NCI-H2196 (cell line): ENCODE results near the gene TOR1AIP2.
A peak's percentile ranks its signal among the peaks of the same experiment; 100 is the strongest.

Source experiments
- DNase-seq: peaks from one replicate; lab custom pipeline; 2025; ENCODE audit not compliant: unreplicated experiment; lab: John Stamatoyannopoulos, UW

The TOR1AIP2 gene

GRCh38 chr1:179877586-179878265, at the start of gene TOR1AIP2:
TOR1AIP2 (minus strand) TSS chr1:179877803; CDS start chr1:179852665, 25,138 bp downstream.
- peak; percentile 91 for DNase-seq

- no peak for DNase-seq
Measured at GRCh38 chr1:179926850-179927205, 49.2 kb upstream of the TOR1AIP2 start.

DNA sequence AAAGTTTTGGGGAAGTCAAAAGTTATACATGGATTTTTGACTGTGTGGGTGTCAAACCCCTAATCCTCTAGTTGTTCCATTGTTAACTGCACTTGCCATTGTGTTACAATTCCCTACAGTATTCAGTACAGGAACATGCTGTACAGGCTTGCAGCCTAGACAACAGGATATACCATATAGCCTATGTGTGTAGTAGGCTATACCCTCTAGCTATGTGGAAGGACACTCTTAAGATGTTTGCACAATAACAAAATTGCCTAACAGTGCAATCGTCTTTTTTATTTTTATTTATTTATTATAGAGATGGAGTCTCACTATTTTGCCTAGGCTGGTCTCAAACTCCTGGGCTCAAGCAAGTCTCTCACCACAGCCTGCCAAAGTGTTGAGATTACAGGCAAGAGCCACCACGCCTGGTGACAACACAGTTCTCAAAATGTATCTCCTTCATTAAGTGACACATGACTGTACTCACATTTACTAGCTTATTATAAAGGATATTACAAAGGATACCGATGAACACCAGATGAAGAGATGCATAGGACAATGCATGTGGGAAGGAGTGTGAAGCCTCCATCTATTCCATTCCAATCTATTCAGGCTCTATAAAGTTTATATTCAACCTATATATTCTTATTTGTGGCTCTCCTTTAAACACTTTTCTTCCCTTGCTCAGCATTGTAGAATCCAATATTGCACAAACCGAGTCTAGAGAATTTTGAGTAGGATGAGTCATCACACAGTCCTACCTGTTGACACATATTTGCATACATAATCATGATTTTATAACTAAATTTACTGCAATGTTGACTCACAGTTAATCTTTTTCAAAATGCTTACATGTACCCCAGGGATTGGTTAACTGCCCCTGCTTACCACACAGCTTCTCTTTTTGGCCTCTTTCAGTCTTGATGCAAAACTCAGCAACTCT, 48.6 kb upstream of the TOR1AIP2 start:
- DNase-seq: no peak

DNA sequence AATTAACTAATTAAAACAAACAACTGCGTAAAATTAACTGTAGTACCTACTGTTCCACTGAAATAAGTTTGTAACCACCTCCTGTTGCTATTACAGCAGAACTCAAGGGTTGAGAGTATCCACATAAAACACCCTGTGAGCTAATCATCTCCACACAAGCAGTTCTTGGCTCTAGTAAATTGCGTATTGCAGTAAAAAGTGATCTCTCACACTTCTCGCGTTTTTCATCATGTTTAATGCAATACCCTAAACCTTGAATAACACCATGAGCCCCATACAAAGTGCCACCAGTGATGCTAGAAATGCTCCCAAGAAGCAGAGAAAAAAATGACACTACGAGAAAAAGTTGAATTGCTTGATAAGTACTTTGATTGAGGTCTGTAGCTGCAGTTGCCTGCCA, 47.7 kb upstream of the TOR1AIP2 start:
- no peak for DNase-seq

DNA sequence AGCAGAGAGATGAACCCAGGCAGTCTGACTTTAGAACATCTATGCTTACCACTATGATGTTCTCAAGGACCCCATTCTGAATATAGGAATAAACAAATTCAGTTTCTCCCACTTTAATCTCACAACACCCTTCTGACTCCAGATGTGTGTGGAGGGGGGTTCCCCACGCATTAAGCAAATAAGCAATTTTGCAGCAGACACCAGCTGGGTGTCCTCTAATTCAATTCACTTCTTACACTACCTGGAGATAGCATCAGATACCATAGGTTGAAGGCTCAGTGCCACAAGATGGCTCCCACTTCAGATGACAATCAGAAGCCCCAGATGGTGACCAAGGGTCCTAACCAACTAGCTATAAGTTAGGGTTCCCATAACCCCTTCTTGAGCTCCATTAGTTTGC, 46.7 kb upstream of the TOR1AIP2 start:
- DNase-seq: no peak

DNA sequence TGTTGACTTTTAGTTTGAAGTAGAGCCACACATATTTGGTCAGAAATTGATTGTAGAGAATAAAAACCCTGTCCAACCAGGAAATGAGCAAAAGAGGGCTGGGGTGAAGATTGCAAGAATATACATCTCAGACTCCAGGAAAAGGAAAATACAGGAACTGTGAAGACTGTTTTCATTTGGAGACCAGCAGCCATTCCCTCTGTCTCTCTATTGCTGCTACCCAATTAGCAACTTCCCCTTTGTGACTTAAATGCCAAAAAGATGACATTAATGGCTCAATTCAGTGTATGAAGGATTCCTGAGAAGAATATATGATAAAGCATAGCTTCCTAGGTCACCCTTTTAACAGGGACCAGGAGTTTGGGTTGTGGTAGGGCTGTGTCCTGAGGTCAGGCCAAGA, 45.4 kb upstream of the TOR1AIP2 start:
- no peak for DNase-seq

DNA sequence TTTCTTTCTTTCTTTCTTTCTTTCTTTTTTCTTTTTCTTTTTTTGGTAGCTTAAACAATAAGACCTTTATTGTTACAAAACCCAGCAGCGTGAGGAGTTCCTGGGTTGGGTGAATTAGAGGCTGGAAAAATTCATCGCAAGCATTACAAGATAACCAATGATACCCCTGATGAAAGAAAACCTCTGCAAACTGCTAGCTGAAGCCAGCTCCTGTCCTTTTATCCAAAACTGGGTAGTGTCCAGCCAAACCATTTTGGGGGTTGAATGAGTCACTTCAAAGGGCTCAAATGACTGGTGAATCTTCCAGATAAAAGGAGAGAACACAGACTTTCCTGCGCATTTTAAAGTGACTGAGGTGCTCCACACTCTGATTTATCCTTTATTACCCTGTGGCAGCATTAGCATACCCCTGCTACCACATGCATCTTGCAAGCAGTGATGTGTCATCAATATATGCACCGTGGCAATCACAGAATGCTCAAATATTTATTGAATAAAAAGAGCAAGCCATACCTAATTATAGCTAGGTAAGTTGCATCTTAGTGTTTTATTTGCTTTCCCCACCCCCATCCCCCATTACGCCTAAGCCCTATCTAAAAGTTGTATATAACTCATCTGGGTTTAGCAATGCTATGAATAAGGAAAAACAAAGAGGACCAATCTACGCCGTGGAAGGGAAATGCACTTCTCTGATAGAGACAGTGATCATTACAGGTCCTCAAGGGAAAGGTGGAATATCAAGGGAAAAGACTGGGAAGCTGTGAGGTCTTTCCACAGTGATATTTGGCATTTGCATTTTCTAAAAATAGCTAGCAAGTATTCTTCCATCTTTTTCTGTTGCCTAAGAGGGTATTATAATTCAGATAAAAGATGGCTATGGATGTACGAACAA, 44.6 kb upstream of the TOR1AIP2 start:
- DNase-seq: no peak

DNA sequence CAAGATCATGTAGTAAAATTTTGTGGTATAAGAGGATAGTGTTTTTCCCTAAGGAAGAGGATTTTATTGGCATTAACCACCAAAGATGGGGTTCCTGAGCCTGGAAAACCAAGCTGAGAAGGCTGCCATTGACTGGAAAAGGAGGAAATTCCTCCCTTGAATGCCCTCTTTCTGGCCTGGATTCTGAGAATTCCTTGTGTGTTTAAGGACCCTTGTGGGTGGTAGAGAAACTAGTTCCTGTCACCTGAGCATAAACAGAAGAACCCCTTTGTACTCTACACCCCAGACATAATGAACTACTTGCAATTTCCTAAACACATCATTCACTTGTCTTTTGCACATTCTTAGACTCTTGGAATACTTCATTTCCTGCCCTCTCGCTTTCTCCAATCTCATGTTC, 43.9 kb upstream of the TOR1AIP2 start:
- DNase-seq: no peak

DNA sequence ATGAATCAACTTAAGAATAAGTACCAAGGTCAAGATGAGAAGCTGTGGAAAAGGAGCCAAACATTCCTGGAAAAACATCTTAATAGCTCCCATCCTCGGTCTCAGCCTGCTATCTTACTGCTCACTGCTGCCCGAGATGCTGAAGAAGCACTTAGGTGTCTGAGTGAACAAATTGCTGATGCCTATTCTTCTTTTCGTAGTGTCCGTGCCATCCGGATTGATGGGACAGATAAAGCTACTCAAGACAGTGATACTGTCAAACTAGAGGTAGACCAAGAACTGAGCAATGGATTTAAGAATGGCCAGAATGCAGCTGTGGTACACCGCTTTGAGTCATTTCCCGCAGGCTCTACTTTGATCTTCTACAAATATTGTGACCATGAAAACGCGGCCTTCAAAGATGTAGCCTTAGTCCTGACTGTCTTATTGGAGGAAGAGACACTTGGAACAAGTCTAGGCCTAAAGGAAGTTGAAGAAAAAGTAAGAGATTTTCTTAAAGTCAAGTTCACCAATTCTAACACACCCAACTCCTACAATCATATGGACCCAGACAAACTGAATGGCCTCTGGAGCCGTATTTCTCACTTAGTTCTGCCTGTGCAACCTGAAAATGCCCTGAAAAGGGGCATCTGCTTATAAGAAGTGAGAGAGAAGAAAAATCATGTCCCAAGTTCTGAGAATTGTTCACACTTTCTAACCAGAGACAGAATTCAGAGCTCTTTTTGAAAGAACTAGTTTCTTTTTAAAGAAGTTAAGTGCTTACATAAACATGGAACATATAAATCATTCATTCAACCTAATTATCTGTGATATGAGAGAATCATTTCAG, 40.2 kb upstream of the TOR1AIP2 start:
- no peak for DNase-seq

- no peak for DNase-seq
Measured at GRCh38 chr1:179911812-179912211, 34.2 kb upstream of the TOR1AIP2 start.

DNA sequence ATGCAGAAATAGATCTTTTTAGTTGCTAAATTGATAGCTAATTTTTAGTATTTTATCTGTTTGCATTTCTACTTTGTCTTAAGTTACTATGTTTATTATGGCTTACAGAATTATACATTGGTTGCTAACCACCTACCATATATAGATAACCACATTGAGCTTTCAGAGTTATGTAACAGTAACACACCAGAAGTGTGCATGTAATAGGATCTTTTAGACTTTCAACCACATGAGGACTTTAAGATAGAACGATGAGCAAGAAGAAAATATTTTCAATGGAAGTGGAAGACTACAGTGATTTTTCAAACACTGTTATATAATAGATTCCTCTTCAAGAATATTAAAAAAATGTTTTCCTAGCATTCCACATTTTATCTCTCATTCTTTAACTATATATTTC, 33.3 kb upstream of the TOR1AIP2 start:
- no peak for DNase-seq

DNA sequence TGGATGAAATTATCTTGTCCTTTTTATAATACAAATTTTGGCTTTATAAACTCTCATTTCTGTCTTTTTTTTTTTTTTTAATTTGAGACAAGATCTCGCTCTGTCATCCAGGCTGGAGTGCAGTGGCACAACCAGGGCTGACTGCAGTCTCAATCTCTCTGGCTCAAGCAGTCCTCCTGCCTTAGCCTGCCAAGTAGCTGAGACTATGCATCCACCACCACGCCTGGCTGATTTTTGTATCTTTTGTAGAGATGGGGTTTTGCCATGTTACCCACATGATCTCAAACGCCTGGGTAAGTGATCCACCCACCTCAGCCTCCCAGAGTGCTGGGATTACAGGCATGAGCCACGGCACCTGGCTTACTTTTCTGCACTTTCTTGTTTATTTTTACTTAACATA, 12.0 kb upstream of the TOR1AIP2 start:
- DNase-seq: no peak

DNA sequence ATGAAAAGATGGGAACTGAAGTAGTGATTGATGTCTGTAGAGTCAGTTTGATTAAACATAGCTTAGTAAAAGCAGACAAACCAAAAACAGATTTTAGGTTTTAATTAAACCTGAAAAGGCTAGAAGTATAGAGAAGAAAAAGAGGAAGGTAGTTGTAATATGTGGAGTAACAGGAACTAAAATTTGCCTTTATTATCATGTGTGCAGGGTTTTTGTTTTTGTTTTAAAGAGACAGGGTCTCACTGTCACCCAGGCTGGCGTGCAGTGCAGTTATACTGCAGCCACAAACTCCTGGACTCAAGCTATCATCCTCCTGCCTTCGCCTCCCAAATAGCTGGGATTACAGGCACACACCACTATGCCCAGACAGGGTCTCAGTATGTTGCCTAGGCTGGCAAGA, 10.5 kb upstream of the TOR1AIP2 start:
- no peak for DNase-seq

DNA sequence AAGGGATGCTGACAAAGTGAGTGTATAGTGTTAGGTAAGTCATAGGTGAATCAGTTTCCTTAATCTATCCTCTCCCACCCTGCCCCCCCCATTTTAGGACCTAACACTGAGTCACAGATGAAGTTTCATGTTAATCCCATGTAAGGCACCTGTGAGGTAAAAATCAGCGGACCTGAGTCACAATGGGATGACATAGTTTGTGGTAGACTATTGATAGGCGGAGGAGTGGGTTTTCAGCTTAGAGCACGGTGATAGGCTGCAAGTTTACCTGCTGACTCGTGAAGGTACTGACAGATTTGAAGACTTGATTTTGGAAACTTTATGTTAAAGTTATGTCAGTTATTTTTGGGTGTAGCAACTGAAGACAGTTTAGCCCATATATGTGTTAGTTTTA, 6.1 kb upstream of the TOR1AIP2 start:
- no peak for DNase-seq

DNA sequence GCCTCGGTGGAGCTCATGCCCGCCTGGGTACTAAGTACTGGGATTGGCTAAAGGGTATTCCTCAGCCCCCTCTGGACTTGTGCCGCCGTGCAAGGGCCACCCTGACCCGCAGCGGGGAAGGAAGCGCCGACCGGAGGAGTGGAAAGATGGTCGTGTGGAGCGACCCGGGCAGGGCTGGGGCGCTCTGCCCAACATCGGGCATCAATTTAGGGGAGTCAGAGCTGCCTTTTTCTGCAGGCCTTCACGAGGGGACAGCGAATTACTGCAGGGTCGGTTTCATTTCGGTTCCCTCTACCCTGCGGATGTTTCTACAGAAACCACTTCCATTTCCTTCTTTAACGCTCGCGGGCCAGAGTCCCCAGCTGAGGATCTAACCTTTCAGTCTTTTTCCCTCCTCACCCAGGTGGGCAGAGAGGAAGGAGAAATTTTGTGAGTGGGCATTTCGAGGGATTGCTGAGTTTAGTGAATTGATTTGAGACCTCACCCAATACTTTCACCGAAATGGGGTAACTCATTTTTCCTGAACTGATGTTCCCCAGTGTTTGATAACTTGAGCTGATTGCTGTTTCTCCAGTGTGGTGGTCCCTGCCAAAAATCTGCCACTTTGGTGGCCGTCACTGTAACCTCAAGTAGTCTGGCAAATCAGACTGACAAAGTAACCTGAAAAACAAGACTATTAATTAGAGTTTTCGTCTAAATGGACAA, 5.6 kb upstream of the TOR1AIP2 start:
- no peak for DNase-seq

DNA sequence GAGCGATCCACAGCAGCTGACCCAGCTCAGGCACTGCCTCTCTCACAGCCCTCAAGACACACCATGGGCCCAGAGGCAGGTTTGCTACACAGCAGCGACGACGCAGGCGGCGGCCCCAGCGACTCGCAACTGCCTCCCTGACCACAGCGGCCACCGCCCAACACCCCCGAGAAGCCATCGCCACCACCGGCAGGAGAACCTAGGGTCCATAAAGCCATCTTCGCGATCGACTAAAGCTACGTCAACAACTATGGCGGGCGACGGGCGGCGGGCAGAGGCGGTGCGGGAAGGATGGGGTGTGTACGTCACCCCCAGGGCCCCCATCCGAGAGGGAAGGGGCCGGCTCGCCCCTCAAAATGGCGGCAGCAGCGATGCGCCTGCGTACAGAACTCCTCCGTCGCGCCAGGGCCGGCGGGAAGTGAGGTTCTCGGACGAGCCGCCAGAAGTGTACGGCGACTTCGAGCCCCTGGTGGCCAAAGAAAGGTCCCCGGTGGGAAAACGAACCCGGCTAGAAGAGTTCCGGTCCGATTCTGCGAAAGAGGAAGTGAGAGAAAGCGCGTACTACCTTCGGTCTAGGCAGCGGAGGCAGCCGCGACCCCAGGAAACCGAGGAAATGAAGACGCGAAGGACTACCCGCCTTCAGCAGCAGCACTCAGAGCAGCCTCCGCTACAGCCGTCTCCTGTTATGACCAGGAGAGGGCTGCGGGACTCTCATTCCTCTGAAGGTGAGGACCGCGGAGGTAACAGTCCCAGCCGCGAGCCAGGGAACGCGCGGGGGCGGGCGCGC, 4.8 kb upstream of the TOR1AIP2 start, which contains the start of gene TOR1AIP1:
TOR1AIP1 (plus strand) TSS at position 33 of the 787 bp plus-strand sequence; CDS start at position 251, 218 bp downstream.
- peak; percentile 97 for DNase-seq

- DNase-seq: no peak
Measured at GRCh38 chr1:179881642-179882252, 4.1 kb upstream of the TOR1AIP2 start.

- no peak for DNase-seq
Measured at GRCh38 chr1:179879797-179880196, 2.2 kb upstream of the TOR1AIP2 start.

DNA sequence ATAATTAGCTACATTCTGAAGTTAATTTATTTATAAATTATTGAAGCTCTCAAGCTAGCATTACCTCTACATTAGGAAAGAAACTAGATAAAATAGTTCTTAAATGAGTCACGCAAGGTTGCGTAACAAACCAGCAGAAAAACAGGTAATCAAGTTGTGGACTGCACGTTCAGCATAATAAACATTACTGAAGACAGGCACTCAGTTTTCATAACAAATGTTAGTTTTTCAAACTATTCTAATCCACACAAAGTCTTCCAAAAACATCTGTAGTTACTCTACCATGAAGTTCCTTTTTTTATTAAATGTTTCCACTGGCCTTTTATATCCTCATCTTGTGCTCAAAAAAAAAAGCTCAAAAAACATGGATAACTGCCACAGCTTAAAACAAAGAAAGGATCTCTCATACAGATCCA, 1.3 kb downstream of the TOR1AIP2 start:
- no peak for DNase-seq
